ENCODE data around the gene HIGD1A.

- TF ChIP-seq CTCF (IDR thresholded peaks at IDR 0.05) (no peak), POLR2A (IDR thresholded peaks at IDR 0.05) (no peak)
Observed at GRCh38 chr3:42753757-42754156, 50.5 kb downstream of the HIGD1A start.

All from esophagus squamous epithelium (tissue), 4 donors.